Tibial artery (tissue), 4 donors: ENCODE results near the gene ITPR1.

Source experiments
- DNase-seq, 2 donors: peaks; one replicate each; pipeline ENCODE4 v3.0.0-alpha.2; 2019
- H3K27ac ChIP-seq, 2 donors: fragments of 200-600 bp; sonication (generic) in 1 of 2; 1 replicate in 1 of 2; 2 replicates in 1 of 2; pipeline ENCODE4 v1.5.1; 2018 to 2019; ENCODE audit warnings: mild to moderate bottlenecking in 1 of 2
- H3K27me3 ChIP-seq, 2 donors: fragments of 200-600 bp; sonication (generic) in 1 of 2; one replicate each; pipeline versions ENCODE4 v1.5.1 to v1.6.0; 2016 to 2019
- H3K36me3 ChIP-seq, 3 donors: fragments of 200-600 bp; sonication (generic) in 2 of 3; one replicate each; pipeline ENCODE4 v1.5.1; 2016 to 2019; ENCODE audit warnings: mild to moderate bottlenecking in 2 of 3
- H3K4me1 ChIP-seq, 4 donors: fragments of 200-600 bp; sonication (generic) in 2 of 4; 1 replicate in 3 of 4; 2 replicates in 1 of 4; pipeline ENCODE4 v1.5.1; 2016 to 2019
- H3K4me3 ChIP-seq, 2 donors: fragments of 200-600 bp; sonication (generic) in 1 of 2; 1 replicate in 1 of 2; 2 replicates in 1 of 2; pipeline ENCODE4 v1.5.1; 2018 to 2019; ENCODE audit warnings: mild to moderate bottlenecking in 2 of 2
- H3K9me3 ChIP-seq, 3 donors: fragments of 200-600 bp; sonication (generic) in 1 of 3; one replicate each; pipeline ENCODE4 v1.5.1; 2016 to 2019
- CTCF ChIP-seq, 2 experiments: fragments of 200-600 bp in 1 of 2; fragments of 450-650 bp in 1 of 2; IDR thresholded peaks; one replicate each; pipeline ENCODE4 v1.5.1; 2017 to 2019; ENCODE audit warnings: antibody characterized with exemption in 2 of 2, mild to moderate bottlenecking in 1 of 2, moderate library complexity in 1 of 2
- intact Hi-C: fragments of 100-400 bp; cut with DNase I; formaldehyde crosslinking; loops from one replicate; pipeline ENCODE4 v1.15.0; 2023; ENCODE audit warnings: low total_unique reads

Gene ITPR1

GRCh38 chr3:4604693-4605092 lies 111.5 kb downstream of the ITPR1 start:
- no peaks in the 10 kb centered on the region for H3K9me3 ChIP-seq
- intact Hi-C loops: no loop called here
- TF ChIP-seq CTCF (IDR thresholded peaks at IDR 0.05): no peak
- no peaks in the 10 kb centered on the region for H3K36me3 ChIP-seq
- H3K27ac ChIP-seq: no peak overlapping the region
- no peak overlapping the region for H3K4me3 ChIP-seq
- DNase-seq: no peak
- H3K27me3 ChIP-seq: no peaks in the 10 kb centered on the region
- peaks cover 0 to 48% (median 6%) of the 10 kb centered on the region in 4 donors for H3K4me1 ChIP-seq

GRCh38 chr3:4606911-4607310 lies 113.8 kb downstream of the ITPR1 start:
- TF ChIP-seq CTCF (IDR thresholded peaks at IDR 0.05): no peak
- H3K4me1 ChIP-seq: peaks cover 0 to 33% (median 6%) of the 10 kb centered on the region in 4 donors
- no peak overlapping the region for H3K4me3 ChIP-seq
- no peak overlapping the region for H3K27ac ChIP-seq
- no peaks in the 10 kb centered on the region for H3K9me3 ChIP-seq
- intact Hi-C loops: no loop called here
- H3K36me3 ChIP-seq: no peaks in the 10 kb centered on the region
- no peaks in the 10 kb centered on the region for H3K27me3 ChIP-seq
- no peak for DNase-seq

GRCh38 chr3:4613366-4613765 lies 120.2 kb downstream of the ITPR1 start:
- no peaks in the 10 kb centered on the region for H3K36me3 ChIP-seq
- no peaks in the 10 kb centered on the region for H3K27me3 ChIP-seq
- H3K4me3 ChIP-seq: no peak overlapping the region
- no peaks in the 10 kb centered on the region for H3K9me3 ChIP-seq
- H3K4me1 ChIP-seq: no peaks in the 10 kb centered on the region
- H3K27ac ChIP-seq: no peak overlapping the region
- intact Hi-C loops: no loop called here
- no peak for TF ChIP-seq CTCF (IDR thresholded peaks at IDR 0.05)
- no peak for DNase-seq

- intact Hi-C loops: no loop called here
- no peak overlapping the region for H3K4me3 ChIP-seq
- H3K9me3 ChIP-seq: no peaks in the 10 kb centered on the region
- H3K36me3 ChIP-seq: no peaks in the 10 kb centered on the region
- TF ChIP-seq CTCF (IDR thresholded peaks at IDR 0.05): no peak
- no peak overlapping the region for H3K27ac ChIP-seq
- no peaks in the 10 kb centered on the region for H3K4me1 ChIP-seq
- H3K27me3 ChIP-seq: no peaks in the 10 kb centered on the region
- no peak for DNase-seq
Observed at GRCh38 chr3:4614070-4614469, 120.9 kb downstream of the ITPR1 start.

GRCh38 chr3:4614927-4615326 lies 121.8 kb downstream of the ITPR1 start:
- intact Hi-C loops: no loop called here
- H3K36me3 ChIP-seq: no peaks in the 10 kb centered on the region
- no peaks in the 10 kb centered on the region for H3K27me3 ChIP-seq

More at GRCh38 chr3:4614927-4615326, 121.8 kb downstream of the ITPR1 start:
- no peak overlapping the region for H3K4me3 ChIP-seq
- no peaks in the 10 kb centered on the region for H3K9me3 ChIP-seq
- TF ChIP-seq CTCF (IDR thresholded peaks at IDR 0.05): no peak
- no peak for DNase-seq
- H3K27ac ChIP-seq: no peak overlapping the region
- H3K4me1 ChIP-seq: no peaks in the 10 kb centered on the region
